Heart left ventricle (tissue), 16 donors: ENCODE results near the gene CA9. TPM values are rescaled to one million over a fixed set of nuclear protein-coding genes. Genes with fewer than 3 reads are reported as not detected.

ENCODE experiments used
- ATAC-seq, 4 donors: fragments of 200-7000 bp; cut with Tn5 transposase; one replicate each; pipeline ENCODE4 v1.9.1; 2020 to 2022; ENCODE audit warnings: moderate library complexity in 4 of 4, mild to moderate bottlenecking in 3 of 4, moderate number of reproducible peaks in 1 of 4
- DNase-seq, 5 donors: peaks; one replicate each; pipeline ENCODE4 v3.0.0-alpha.2; 2020
- H3K27ac ChIP-seq, 12 donors: fragments of 200-600 bp; sonication (generic) in 4 of 12; one replicate each; pipeline versions ENCODE4 v1.5.0 to v1.8.0; 2016 to 2022; ENCODE audit warnings: mild to moderate bottlenecking in 2 of 12
- H3K27me3 ChIP-seq, 9 donors: fragments of 200-600 bp; sonication (generic) in 2 of 9; one replicate each; pipeline versions ENCODE4 v1.5.1 to v1.8.0; 2016 to 2022; ENCODE audit warnings: mild to moderate bottlenecking in 3 of 9
- H3K36me3 ChIP-seq, 9 donors: fragments of 200-600 bp; sonication (generic) in 2 of 9; one replicate each; pipeline versions ENCODE4 v1.5.0 to v1.8.0; 2018 to 2022; ENCODE audit warnings: mild to moderate bottlenecking in 2 of 9
- H3K4me1 ChIP-seq, 12 donors: fragments of 200-600 bp; sonication (generic) in 4 of 12; one replicate each; pipeline versions ENCODE4 v1.5.0 to v1.8.0; 2016 to 2022; ENCODE audit warnings: mild to moderate bottlenecking in 3 of 12
- H3K4me3 ChIP-seq, 12 donors: fragments of 200-600 bp; sonication (generic) in 4 of 12; one replicate each; pipeline versions ENCODE4 v1.5.0 to v1.8.0; 2017 to 2022; ENCODE audit warnings: mild to moderate bottlenecking in 9 of 12, moderate library complexity in 4 of 12
- H3K9me3 ChIP-seq, 12 donors: fragments of 200-600 bp; sonication (generic) in 4 of 12; one replicate each; pipeline versions ENCODE4 v1.5.0 to v1.8.0; 2016 to 2022; ENCODE audit warnings: mild to moderate bottlenecking in 1 of 12
- POLR2A ChIP-seq, 2 donors: fragments of 450-650 bp; IDR thresholded peaks; one replicate each; pipeline ENCODE4 v1.6.1; 2017; ENCODE audit warnings: antibody characterized with exemption in 2 of 2, mild to moderate bottlenecking in 2 of 2, moderate library complexity in 2 of 2
- WGBS, 4 donors: extraction: QIAGEN DNeasy Blood & Tissue Kit in 2 of 4; methylation state at CpG; one replicate each; pipeline versions ENCODE4 v1.1.5 to v1.1.7; 2013 to 2018; 5-methylcytosine and 5-hydroxymethylcytosine counted together
- intact Hi-C, 10 donors: fragments of 100-400 bp; cut with DNase I; formaldehyde crosslinking; loops; one replicate each; pipeline versions ENCODE4 v1.11.1 to v1.14.2; 2022
- polyA plus RNA-seq, 2 donors: library from polyadenylated mRNA; stranded (reverse); fragments of 200-250 nt; gene quantifications; one replicate each; pipeline ENCODE4 v1.2.3, GENCODE V29; 2013
- total RNA-seq, 9 donors: library from RNA; depleted of rRNA in 2 of 9; stranded (reverse); fragments of >200 nt in 2 of 9; fragmentation: NEBNext Ultra II Directional in 3 of 9; extraction: Animal tissue kit (Norgen Biotek cat#: 25700) in 3 of 9; gene quantifications; one replicate each; pipeline versions ENCODE4 v1.1.0 to v1.2.4, GENCODE V29; 2016 to 2023
- TF ChIP-seq, protein P1 (sequence below), 12 donors: fragments of 200-600 bp; sonication (generic) in 4 of 12; IDR thresholded peaks; one replicate each; pipeline versions ENCODE4 v1.5.0 to v1.8.0; 2018 to 2022; ENCODE audit warnings: antibody characterized with exemption in 12 of 12, mild to moderate bottlenecking in 5 of 12
- donor health status: ischemic (EF 13 %, LVEDD 7.1; RV severe dilation, severe dysfunction).
- donor health status: healthy with polysubstance abuse.
- donor health status: DM: no; HTN: yes; CAD: no.
- donor health status: DM: no; HTN: no; CAD: no.
- donor health status: ischemic (EF 25% LVEDD 6.9; RV normal size, moderate dysfunction).
- donor health status: ischemic (EF 25% LVEDD 5.7; RV mildly dilated, moderate dysfunction).
- donor health status: healthy.
- donor health status: DM: yes; HTN: yes; CAD: no.
- donor health status: ischemic (EF 35%, LVEDD 5.7; RV mildly dilated, moderate dysfunction).
- donor health status: nonischemic (EF 11% LVEDD 7.7; RV severe dilation, severe dysfunction).
- donor health status: DM: yes; HTN: yes; CAD: no.
- donor health status: PGD.
- donor health status: ischemic (EF 29% LVEDD 5.4; RV normal size, mild dysfunction).
- donor health status: nonischemic (EF 23%, LVEDD 6.1; RV moderate dilation, normal function).

CA9 gene
- total and polyA plus RNA-seq, 11 donors, result 0.23 to 13.9 (median 0.54) TPM; not detected in 6

DNA sequence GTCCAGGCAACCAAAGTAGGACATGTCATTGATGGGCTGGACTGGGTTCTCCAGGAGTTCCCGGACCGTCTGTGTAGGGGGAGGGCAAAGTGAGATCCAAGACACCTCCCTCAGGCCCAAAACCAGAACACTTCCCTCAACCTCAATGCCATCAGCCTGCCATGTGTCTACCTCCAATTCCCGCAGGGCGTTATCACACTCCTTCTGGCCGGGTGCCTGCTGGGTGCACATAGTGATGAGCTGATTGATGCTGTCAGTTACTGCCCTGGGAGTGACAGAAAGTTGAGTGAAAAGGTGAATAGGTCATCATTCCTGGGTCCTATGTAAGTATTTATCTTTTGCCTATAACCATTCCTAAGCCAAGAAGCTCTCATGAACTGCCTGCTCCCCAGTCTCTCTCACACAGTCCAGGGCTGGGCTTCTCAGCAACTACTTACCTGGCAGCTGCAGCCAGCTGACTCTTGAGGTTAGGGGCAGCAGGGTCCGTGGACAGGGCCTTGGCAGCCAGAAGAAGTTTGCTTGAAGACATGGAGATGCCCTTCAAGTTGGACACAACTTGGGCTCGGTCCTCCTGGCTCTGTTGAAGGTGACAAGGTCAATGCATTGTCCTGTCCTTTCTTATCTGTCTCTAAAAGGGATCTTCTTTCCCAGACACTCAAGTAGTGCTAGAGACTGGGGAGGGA lies 37.2 kb downstream of the CA9 start:
- Histone ChIP-seq H3K27me3 (no peaks in the 10 kb centered on the region), H3K9me3 (no peaks in the 10 kb centered on the region), H3K27ac (no peak overlapping the region), H3K4me3 (no peak overlapping the region), H3K4me1 (peaks cover 0 to 11% (median 0%) of the 10 kb centered on the region in 12 donors), H3K36me3 (peaks cover 9 to 100% (median 98%) of the 10 kb centered on the region in 9 donors)
- TF ChIP-seq POLR2A (IDR thresholded peaks at IDR 0.05), result no peak
- TF ChIP-seq, protein P1, sequence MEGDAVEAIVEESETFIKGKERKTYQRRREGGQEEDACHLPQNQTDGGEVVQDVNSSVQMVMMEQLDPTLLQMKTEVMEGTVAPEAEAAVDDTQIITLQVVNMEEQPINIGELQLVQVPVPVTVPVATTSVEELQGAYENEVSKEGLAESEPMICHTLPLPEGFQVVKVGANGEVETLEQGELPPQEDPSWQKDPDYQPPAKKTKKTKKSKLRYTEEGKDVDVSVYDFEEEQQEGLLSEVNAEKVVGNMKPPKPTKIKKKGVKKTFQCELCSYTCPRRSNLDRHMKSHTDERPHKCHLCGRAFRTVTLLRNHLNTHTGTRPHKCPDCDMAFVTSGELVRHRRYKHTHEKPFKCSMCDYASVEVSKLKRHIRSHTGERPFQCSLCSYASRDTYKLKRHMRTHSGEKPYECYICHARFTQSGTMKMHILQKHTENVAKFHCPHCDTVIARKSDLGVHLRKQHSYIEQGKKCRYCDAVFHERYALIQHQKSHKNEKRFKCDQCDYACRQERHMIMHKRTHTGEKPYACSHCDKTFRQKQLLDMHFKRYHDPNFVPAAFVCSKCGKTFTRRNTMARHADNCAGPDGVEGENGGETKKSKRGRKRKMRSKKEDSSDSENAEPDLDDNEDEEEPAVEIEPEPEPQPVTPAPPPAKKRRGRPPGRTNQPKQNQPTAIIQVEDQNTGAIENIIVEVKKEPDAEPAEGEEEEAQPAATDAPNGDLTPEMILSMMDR (IDR thresholded peaks at IDR 0.05), result no peak
- peak in 2 of 4 donors; percentile 13 to 25 for ATAC-seq
- DNase-seq, result no peak
- 56 to 69% (median 65%) methylated on average over 7 of the region's 7 CpGs for WGBS, 4 donors
- intact Hi-C loops, result loop anchor here in 1 of 10 donors (5.0 kb wide), 1 partner anchor 34 kb away; no protein-coding TSS in a partner anchor

GRCh38 chr9:35711501-35712428 lies 38.0 kb downstream of the CA9 start:
- no peaks in the 10 kb centered on the region for H3K9me3 ChIP-seq
- no peaks in the 10 kb centered on the region for H3K27me3 ChIP-seq
- no peak for DNase-seq
- TF ChIP-seq POLR2A (IDR thresholded peaks at IDR 0.05), result no peak
- TF ChIP-seq, protein P1 (IDR thresholded peaks at IDR 0.05), result no peak
- H3K36me3 ChIP-seq, result peaks cover 14 to 100% (median 98%) of the 10 kb centered on the region in 9 donors
- ATAC-seq, result peak in 1 of 4 donors; percentile 28
- intact Hi-C loops, result loop anchor here in 1 of 10 donors (5.0 kb wide), 1 partner anchor 34 kb away; no protein-coding TSS in a partner anchor
- peak overlapping the region in 1 of 12 donors; percentile 3 for H3K27ac ChIP-seq
- no peak overlapping the region for H3K4me3 ChIP-seq
- peaks cover 0 to 11% (median 0%) of the 10 kb centered on the region in 12 donors for H3K4me1 ChIP-seq
- WGBS, 4 donors, result 86 to 92% (median 90%) methylated on average over 20 to 21 of the region's 21 CpGs

- no peak for TF ChIP-seq POLR2A (IDR thresholded peaks at IDR 0.05)
- TF ChIP-seq, protein P1 (IDR thresholded peaks at IDR 0.05), result no peak
- Histone ChIP-seq H3K4me3 (no peak overlapping the region), H3K27ac (no peak overlapping the region), H3K27me3 (no peaks in the 10 kb centered on the region), H3K4me1 (peaks cover 0 to 11% (median 0%) of the 10 kb centered on the region in 12 donors), H3K36me3 (peaks cover 19 to 100% (median 98%) of the 10 kb centered on the region in 9 donors), H3K9me3 (no peaks in the 10 kb centered on the region)
- no peak for DNase-seq
- ATAC-seq, result no peak
- 81 to 90% (median 85%) methylated on average over 11 of the region's 11 CpGs for WGBS, 4 donors
- intact Hi-C loops, result loop anchor here in 1 of 10 donors (5.0 kb wide), 1 partner anchor 36 kb away; no protein-coding TSS in a partner anchor
Measured at GRCh38 chr9:35712762-35713400, 39.2 kb downstream of the CA9 start.
